A549 (cell line): Measurements from ENCODE around the gene KRT8. TPM values are rescaled to one million over a fixed set of nuclear protein-coding genes. Genes with fewer than 3 reads are reported as not detected.

ENCODE experiments used
- ATAC-seq, 2 experiments: fragments of 200-7000 bp in 1 of 2; fragments of >200 bp in 1 of 2; cut with Nextera tagmentation in 1 of 2; cut with Tn5 transposase in 1 of 2; 3 replicates each; pipeline versions ENCODE4 v1.8.0 to v1.9.1; 2018 to 2020; ENCODE audit warnings: mild to moderate bottlenecking in 1 of 2, moderate library complexity in 1 of 2
- CTCF ChIA-PET: fragments of 300-600 bp; sonication (Branson Sonifier 250); formaldehyde crosslinking; extraction: SDS; loops from one replicate; lab custom pipeline; 2021; ENCODE audit warnings: antibody characterized with exemption, inconsistent platforms; lab: Yijun Ruan, JAX
- POLR2A ChIA-PET: fragments of 350-600 bp; formaldehyde crosslinking; extraction: SDS; loops from one replicate; lab custom pipeline; 2021; ENCODE audit warnings: antibody characterized with exemption, inconsistent platforms; lab: Yijun Ruan, JAX
- DNase-seq, 2 experiments: peaks; one replicate each; pipeline versions ENCODE4 v3.0.0 to v3.0.0-alpha.2; 2011 to 2016; ENCODE audit warnings: low read depth in 1 of 2, low spot score in 1 of 2
- FAIRE-seq: peaks from 2 replicates; lab custom pipeline; 2011; peaks lifted over from hg19 to GRCh38; lab: Jason Lieb, UNC
- H3K27ac ChIP-seq, 2 experiments: fragments of >200 bp; sonication (Bioruptor Twin); formaldehyde crosslinking; 3 replicates each; pipeline ENCODE4 v1.5.1; 2016 to 2017
- H3K4me1 ChIP-seq: fragments of >200 bp; sonication (Bioruptor Twin); formaldehyde crosslinking; 3 replicates; pipeline ENCODE4 v1.6.1; 2016
- H3K4me2 ChIP-seq: fragments of >200 bp; sonication (Bioruptor Twin); formaldehyde crosslinking; 3 replicates; pipeline ENCODE4 v1.6.1; 2016
- H3K4me3 ChIP-seq: fragments of >200 bp; sonication (Bioruptor Twin); formaldehyde crosslinking; 3 replicates; pipeline ENCODE4 v1.5.1; 2016
- H3K9me3 ChIP-seq: fragments of >200 bp; sonication (Bioruptor Twin); formaldehyde crosslinking; 3 replicates; pipeline ENCODE4 v1.6.1; 2016
- CBX2 ChIP-seq: fragments of 200-600 bp; sonication (generic); IDR thresholded peaks from 2 replicates; pipeline ENCODE4 v1.6.1; 2016; ENCODE audit warnings: low read depth, mild to moderate bottlenecking, borderline replicate concordance
- CEBPB ChIP-seq, 2 experiments: fragments of >200 bp in 1 of 2; sonication (Bioruptor Twin) in 1 of 2; formaldehyde crosslinking in 1 of 2; IDR thresholded peaks; 2 replicates each; pipeline ENCODE4 v1.6.1; 2012 to 2016
- CHD4 ChIP-seq: fragments of 200-600 bp; sonication (generic); IDR thresholded peaks from 2 replicates; pipeline ENCODE4 v1.6.1; 2016; ENCODE audit warnings: antibody characterized with exemption, mild to moderate bottlenecking, borderline replicate concordance
- EHF ChIP-seq: fragments of 250-450 bp; sonication (Bioruptor Pico); IDR thresholded peaks from 2 replicates; pipeline ENCODE4 v1.5.0; 2020; ENCODE audit warnings: mild to moderate bottlenecking
- EP300 ChIP-seq, 2 experiments: fragments of >200 bp; sonication (Bioruptor Twin); formaldehyde crosslinking; IDR thresholded peaks; 2 replicates in 1 of 2; 3 replicates in 1 of 2; pipeline ENCODE4 v1.6.1; 2016 to 2017
- ESRRA ChIP-seq: fragments of 150-350 bp; IDR thresholded peaks from 2 replicates; pipeline ENCODE4 v1.6.1; 2014; ENCODE audit warnings: mild to moderate bottlenecking, low read length, borderline replicate concordance
- FOSB ChIP-seq: fragments of 250-450 bp; sonication (Bioruptor Pico); IDR thresholded peaks from 2 replicates; pipeline ENCODE4 v1.5.0; 2020; ENCODE audit warnings: mild to moderate bottlenecking, moderate library complexity
- FOSL2 ChIP-seq, 2 experiments: fragments of 450-650 bp in 1 of 2; fragments of >200 bp in 1 of 2; sonication (Bioruptor Twin) in 1 of 2; formaldehyde crosslinking; IDR thresholded peaks; 2 replicates each; pipeline versions ENCODE4 v1.5.0 to v1.6.1; 2016 to 2020; ENCODE audit warnings: mild to moderate bottlenecking in 1 of 2, moderate library complexity in 1 of 2
- GATA3 ChIP-seq: IDR thresholded peaks from 2 replicates; pipeline ENCODE4 v1.6.1; 2012; ENCODE audit warnings: borderline replicate concordance
- HDAC2 ChIP-seq: fragments of 200-600 bp; sonication (generic); IDR thresholded peaks from 2 replicates; pipeline ENCODE4 v1.6.1; 2016
- HOXB13 ChIP-seq: fragments of 250-450 bp; sonication (Bioruptor Pico); IDR thresholded peaks from 2 replicates; pipeline ENCODE4 v1.5.0; 2020; ENCODE audit warnings: low read depth, mild to moderate bottlenecking, moderate library complexity
- HOXB5 ChIP-seq: fragments of 250-450 bp; sonication (Bioruptor Pico); IDR thresholded peaks from 2 replicates; pipeline ENCODE4 v1.5.0; 2020; ENCODE audit warnings: mild to moderate bottlenecking, moderate library complexity
- JUN ChIP-seq, 2 experiments: fragments of >200 bp; sonication (Bioruptor Twin); formaldehyde crosslinking; IDR thresholded peaks; 2 replicates in 1 of 2; 3 replicates in 1 of 2; pipeline ENCODE4 v1.6.1; 2016 to 2017
- MYC ChIP-seq: IDR thresholded peaks from 2 replicates; pipeline ENCODE4 v1.6.1; 2012; ENCODE audit warnings: mild to moderate bottlenecking, inconsistent platforms, low read length, improper control_type of control experiment, borderline replicate concordance
- NPAS2 ChIP-seq: fragments of 250-450 bp; sonication (Bioruptor Pico); IDR thresholded peaks from 2 replicates; pipeline ENCODE4 v1.8.0; 2022; ENCODE audit warnings: mild to moderate bottlenecking, moderate library complexity, borderline replicate concordance
- NR3C1 ChIP-seq: fragments of >200 bp; sonication (Bioruptor Twin); formaldehyde crosslinking; IDR thresholded peaks from 3 replicates; pipeline ENCODE4 v1.6.1; 2017
- PHF8 ChIP-seq: fragments of 200-600 bp; sonication (generic); IDR thresholded peaks from 2 replicates; pipeline ENCODE4 v1.6.1; 2016; ENCODE audit warnings: low read depth, mild to moderate bottlenecking, antibody characterized with exemption, moderate library complexity, borderline replicate concordance
- POLR2A ChIP-seq: IDR thresholded peaks from 2 replicates; pipeline ENCODE4 v1.6.1; 2012; ENCODE audit warnings: mild to moderate bottlenecking, low read length
- POLR2AphosphoS2 ChIP-seq: conservative IDR thresholded peaks from 2 replicates; pipeline ENCODE4 v1.6.1; 2012; ENCODE audit warnings: low read length, improper control_type of control experiment, inconsistent platforms
- RARB ChIP-seq: fragments of 250-450 bp; sonication (Bioruptor Pico); IDR thresholded peaks from 2 replicates; pipeline ENCODE4 v1.8.0; 2021; ENCODE audit warnings: mild to moderate bottlenecking, moderate library complexity
- RCOR1 ChIP-seq: fragments of 150-350 bp; IDR thresholded peaks from 2 replicates; pipeline ENCODE4 v1.6.1; 2014; ENCODE audit warnings: antibody characterized with exemption, low read length, low read depth
- REST ChIP-seq: fragments of 200-600 bp; sonication (generic); IDR thresholded peaks from 2 replicates; pipeline ENCODE4 v1.6.1; 2016; ENCODE audit warnings: antibody characterized with exemption, mild to moderate bottlenecking, moderate library complexity
- RFX5 ChIP-seq: fragments of 450-650 bp; IDR thresholded peaks from 2 replicates; pipeline ENCODE4 v1.7.1; 2014; ENCODE audit warnings: antibody characterized with exemption, mild to moderate bottlenecking, moderate library complexity
- TFCP2L1 ChIP-seq: fragments of 250-450 bp; sonication (Bioruptor Pico); IDR thresholded peaks from 2 replicates; pipeline ENCODE4 v1.5.0; 2021; ENCODE audit warnings: mild to moderate bottlenecking
- TP53 ChIP-seq: fragments of 250-450 bp; sonication (Bioruptor Pico); IDR thresholded peaks from 2 replicates; pipeline ENCODE4 v1.5.0; 2021; ENCODE audit warnings: mild to moderate bottlenecking, moderate library complexity
- ZC3H11A ChIP-seq: fragments of 450-650 bp; IDR thresholded peaks from 2 replicates; pipeline ENCODE4 v1.6.1; 2014; ENCODE audit warnings: antibody characterized with exemption, mild to moderate bottlenecking
- ZNF302 ChIP-seq: fragments of 250-450 bp; sonication (Bioruptor Pico); IDR thresholded peaks from 2 replicates; pipeline ENCODE4 v1.9.0; 2021; ENCODE audit warnings: inconsistent platforms, mild to moderate bottlenecking, moderate library complexity
- WGBS: methylation state at CpG from one replicate; pipeline ENCODE4 v1.1.6; 2017; ENCODE audit errors: missing lambda C conversion rate; 5-methylcytosine and 5-hydroxymethylcytosine counted together
- polyA plus RNA-seq, 4 experiments: library from polyadenylated mRNA; depleted of rRNA in 3 of 4; stranded (reverse); fragments of >200 nt; fragmentation: RNase III in 1 of 4; extraction: RNeasy Plus Mini Kit Qiagen cat#74134 plus additional on column Dnase treatment in 1 of 4; gene quantifications; 2 replicates in 3 of 4; 3 replicates in 1 of 4; pipeline ENCODE4 v1.2.3, GENCODE V29; 2011 to 2017
- TF ChIP-seq, protein P1 (sequence below): fragments of >200 bp; sonication (Bioruptor Twin); formaldehyde crosslinking; IDR thresholded peaks from 2 replicates; pipeline ENCODE4 v1.6.1; 2016
- TF ChIP-seq, protein P2 (sequence below): IDR thresholded peaks from 2 replicates; pipeline ENCODE4 v1.6.1; 2012

The KRT8 gene
- polyA plus RNA-seq, 2 of the 4 experiments (the other 2 are of a cell fraction), result 2,250 to 3,633 TPM

GRCh38 chr12:52900166-52900895, 4.5 kb downstream of the KRT8 start:
- TF ChIP-seq POLR2A, result no peak
- TF ChIP-seq ESRRA, result no peak
- no peak for TF ChIP-seq NPAS2 (CRISPR knock-in tag)
- no peak for TF ChIP-seq ZC3H11A
- TF ChIP-seq EHF (CRISPR knock-in tag), result 0 out of 2 replicates have a peak, but pooled peaks have one; percentile 5
- TF ChIP-seq RCOR1, result no peak
- TF ChIP-seq RFX5, result no peak
- TF ChIP-seq CHD4, result no peak
- TF ChIP-seq FOSL2 (IDR thresholded peaks at IDR 0.05), result no peak
- peak; percentile 65 for TF ChIP-seq FOSL2 (CRISPR knock-in tag; IDR thresholded peaks at IDR 0.05)
- TF ChIP-seq MYC, result no peak
- no peak for TF ChIP-seq CEBPB (IDR thresholded peaks at IDR 0.05)
- TF ChIP-seq TP53, result 0 out of 2 replicates have a peak, but pooled peaks have one; percentile 51
- TF ChIP-seq HOXB5, result 0 out of 2 replicates have a peak, but pooled peaks have one; percentile 2
- TF ChIP-seq POLR2AphosphoS2, result no peak
- TF ChIP-seq EP300 (IDR thresholded peaks at IDR 0.05), result no peak
- TF ChIP-seq PHF8, result no peak
- TF ChIP-seq GATA3, result no peak
- TF ChIP-seq ZNF302 (CRISPR knock-in tag), result no peak
- TF ChIP-seq, protein P1, sequence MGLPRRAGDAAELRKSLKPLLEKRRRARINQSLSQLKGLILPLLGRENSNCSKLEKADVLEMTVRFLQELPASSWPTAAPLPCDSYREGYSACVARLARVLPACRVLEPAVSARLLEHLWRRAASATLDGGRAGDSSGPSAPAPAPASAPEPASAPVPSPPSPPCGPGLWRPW, result no peak
- no peak for TF ChIP-seq HDAC2
- no peak for TF ChIP-seq CBX2
- TF ChIP-seq FOSB (CRISPR knock-in tag), result peak; percentile 82; the same call in 1 of the 2 replicates
- no peak for TF ChIP-seq HOXB13 (CRISPR knock-in tag)
- TF ChIP-seq, protein P2, sequence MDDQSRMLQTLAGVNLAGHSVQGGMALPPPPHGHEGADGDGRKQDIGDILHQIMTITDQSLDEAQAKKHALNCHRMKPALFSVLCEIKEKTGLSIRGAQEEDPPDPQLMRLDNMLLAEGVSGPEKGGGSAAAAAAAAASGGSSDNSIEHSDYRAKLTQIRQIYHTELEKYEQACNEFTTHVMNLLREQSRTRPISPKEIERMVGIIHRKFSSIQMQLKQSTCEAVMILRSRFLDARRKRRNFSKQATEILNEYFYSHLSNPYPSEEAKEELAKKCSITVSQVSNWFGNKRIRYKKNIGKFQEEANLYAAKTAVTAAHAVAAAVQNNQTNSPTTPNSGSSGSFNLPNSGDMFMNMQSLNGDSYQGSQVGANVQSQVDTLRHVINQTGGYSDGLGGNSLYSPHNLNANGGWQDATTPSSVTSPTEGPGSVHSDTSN, result no peak
- no peak for TF ChIP-seq NR3C1
- TF ChIP-seq TFCP2L1 (CRISPR knock-in tag), result no peak
- TF ChIP-seq REST, result no peak; the same call in 1 of the 2 replicates
- TF ChIP-seq RARB (CRISPR knock-in tag), result no peak
- TF ChIP-seq JUN (IDR thresholded peaks at IDR 0.05), result 0 out of 5 replicates have a peak, but pooled peaks of 1 of the 2 experiments have one; percentile 22
- TF ChIP-seq, all 56 proteins: peak for 6
- POLR2A ChIA-PET, result no interaction called here
- FAIRE-seq (no peak), DNase-seq (no peak), ATAC-seq (no peak)
- H3K4me1 ChIP-seq, result peaks cover 71% of the 10 kb centered on the region
- WGBS, result 41% methylated on average over 9 of the region's 9 CpGs
- peak overlapping the region; percentile 87 for H3K4me3 ChIP-seq
- CTCF ChIA-PET, result interaction anchor here (0.7 to 20.5 kb wide), 10 partner anchors 10 to 110 kb away, joined by 3 to 440 read pairs (median 4); partner anchors contain the start of gene KRT18
- H3K4me2 ChIP-seq, result peak overlapping the region; percentile 93
- H3K9me3 ChIP-seq, result no peaks in the 10 kb centered on the region
- peak overlapping the region; percentile 91 to 99 for H3K27ac ChIP-seq
